A549 (cell line): ENCODE results near the gene PACS1. TPM values are rescaled to one million over a fixed set of nuclear protein-coding genes. Genes with fewer than 3 reads are reported as not detected.

Experiments
- ATAC-seq, 2 experiments: fragments of 200-7000 bp in 1 of 2; fragments of >200 bp in 1 of 2; cut with Nextera tagmentation in 1 of 2; cut with Tn5 transposase in 1 of 2; 3 replicates each; pipeline versions ENCODE4 v1.8.0 to v1.9.1; 2018 to 2020; ENCODE audit warnings: mild to moderate bottlenecking in 1 of 2, moderate library complexity in 1 of 2
- CTCF ChIA-PET: fragments of 300-600 bp; sonication (Branson Sonifier 250); formaldehyde crosslinking; extraction: SDS; loops from one replicate; lab custom pipeline; 2021; ENCODE audit warnings: antibody characterized with exemption, inconsistent platforms; lab: Yijun Ruan, JAX
- POLR2A ChIA-PET: fragments of 350-600 bp; formaldehyde crosslinking; extraction: SDS; loops from one replicate; lab custom pipeline; 2021; ENCODE audit warnings: antibody characterized with exemption, inconsistent platforms; lab: Yijun Ruan, JAX
- DNase-seq, 2 experiments: peaks; one replicate each; pipeline versions ENCODE4 v3.0.0 to v3.0.0-alpha.2; 2011 to 2016; ENCODE audit warnings: low read depth in 1 of 2, low spot score in 1 of 2
- FAIRE-seq: peaks from 2 replicates; lab custom pipeline; 2011; peaks lifted over from hg19 to GRCh38; lab: Jason Lieb, UNC
- H3K27ac ChIP-seq, 2 experiments: fragments of >200 bp; sonication (Bioruptor Twin); formaldehyde crosslinking; 3 replicates each; pipeline ENCODE4 v1.5.1; 2016 to 2017
- H3K4me1 ChIP-seq: fragments of >200 bp; sonication (Bioruptor Twin); formaldehyde crosslinking; 3 replicates; pipeline ENCODE4 v1.6.1; 2016
- H3K4me2 ChIP-seq: fragments of >200 bp; sonication (Bioruptor Twin); formaldehyde crosslinking; 3 replicates; pipeline ENCODE4 v1.6.1; 2016
- H3K4me3 ChIP-seq: fragments of >200 bp; sonication (Bioruptor Twin); formaldehyde crosslinking; 3 replicates; pipeline ENCODE4 v1.5.1; 2016
- H3K9me3 ChIP-seq: fragments of >200 bp; sonication (Bioruptor Twin); formaldehyde crosslinking; 3 replicates; pipeline ENCODE4 v1.6.1; 2016
- CBX2 ChIP-seq: fragments of 200-600 bp; sonication (generic); IDR thresholded peaks from 2 replicates; pipeline ENCODE4 v1.6.1; 2016; ENCODE audit warnings: low read depth, mild to moderate bottlenecking, borderline replicate concordance
- CBX8 ChIP-seq: fragments of 200-600 bp; sonication (generic); IDR thresholded peaks from 2 replicates; pipeline ENCODE4 v1.6.1; 2016
- CEBPB ChIP-seq, 2 experiments: fragments of >200 bp in 1 of 2; sonication (Bioruptor Twin) in 1 of 2; formaldehyde crosslinking in 1 of 2; IDR thresholded peaks; 2 replicates each; pipeline ENCODE4 v1.6.1; 2012 to 2016
- CHD4 ChIP-seq: fragments of 200-600 bp; sonication (generic); IDR thresholded peaks from 2 replicates; pipeline ENCODE4 v1.6.1; 2016; ENCODE audit warnings: antibody characterized with exemption, mild to moderate bottlenecking, borderline replicate concordance
- EHF ChIP-seq: fragments of 250-450 bp; sonication (Bioruptor Pico); IDR thresholded peaks from 2 replicates; pipeline ENCODE4 v1.5.0; 2020; ENCODE audit warnings: mild to moderate bottlenecking
- EP300 ChIP-seq, 2 experiments: fragments of >200 bp; sonication (Bioruptor Twin); formaldehyde crosslinking; IDR thresholded peaks; 2 replicates in 1 of 2; 3 replicates in 1 of 2; pipeline ENCODE4 v1.6.1; 2016 to 2017
- ESRRA ChIP-seq: fragments of 150-350 bp; IDR thresholded peaks from 2 replicates; pipeline ENCODE4 v1.6.1; 2014; ENCODE audit warnings: mild to moderate bottlenecking, low read length, borderline replicate concordance
- FOXS1 ChIP-seq: fragments of 250-450 bp; sonication (Bioruptor Pico); IDR thresholded peaks from 2 replicates; pipeline ENCODE4 v1.5.0; 2020; ENCODE audit warnings: mild to moderate bottlenecking, moderate library complexity
- GATA3 ChIP-seq: IDR thresholded peaks from 2 replicates; pipeline ENCODE4 v1.6.1; 2012; ENCODE audit warnings: borderline replicate concordance
- JUNB ChIP-seq: fragments of >200 bp; sonication (Bioruptor Twin); formaldehyde crosslinking; IDR thresholded peaks from 2 replicates; pipeline ENCODE4 v1.6.1; 2016
- KDM1A ChIP-seq: fragments of 200-600 bp; sonication (generic); IDR thresholded peaks from 2 replicates; pipeline ENCODE4 v1.6.1; 2016; ENCODE audit warnings: low read depth, mild to moderate bottlenecking
- MAFK ChIP-seq: fragments of 450-650 bp; IDR thresholded peaks from 2 replicates; pipeline ENCODE4 v1.6.1; 2014; ENCODE audit not compliant: partially characterized antibody
- MAZ ChIP-seq: fragments of 150-350 bp; IDR thresholded peaks from 2 replicates; pipeline ENCODE4 v1.6.1; 2014; ENCODE audit warnings: antibody characterized with exemption, low read depth, low read length, borderline replicate concordance
- MYC ChIP-seq: IDR thresholded peaks from 2 replicates; pipeline ENCODE4 v1.6.1; 2012; ENCODE audit warnings: mild to moderate bottlenecking, inconsistent platforms, low read length, improper control_type of control experiment, borderline replicate concordance
- NR3C1 ChIP-seq: fragments of >200 bp; sonication (Bioruptor Twin); formaldehyde crosslinking; IDR thresholded peaks from 3 replicates; pipeline ENCODE4 v1.6.1; 2017
- ZC3H11A ChIP-seq: fragments of 450-650 bp; IDR thresholded peaks from 2 replicates; pipeline ENCODE4 v1.6.1; 2014; ENCODE audit warnings: antibody characterized with exemption, mild to moderate bottlenecking
- ZNF302 ChIP-seq: fragments of 250-450 bp; sonication (Bioruptor Pico); IDR thresholded peaks from 2 replicates; pipeline ENCODE4 v1.9.0; 2021; ENCODE audit warnings: inconsistent platforms, mild to moderate bottlenecking, moderate library complexity
- ZSCAN20 ChIP-seq: fragments of 250-450 bp; sonication (Bioruptor Pico); IDR thresholded peaks from 2 replicates; pipeline ENCODE4 v1.8.0; 2022; ENCODE audit warnings: mild to moderate bottlenecking, moderate library complexity
- WGBS: methylation state at CpG from one replicate; pipeline ENCODE4 v1.1.6; 2017; ENCODE audit errors: missing lambda C conversion rate; 5-methylcytosine and 5-hydroxymethylcytosine counted together
- polyA plus RNA-seq, 4 experiments: library from polyadenylated mRNA; depleted of rRNA in 3 of 4; stranded (reverse); fragments of >200 nt; fragmentation: RNase III in 1 of 4; extraction: RNeasy Plus Mini Kit Qiagen cat#74134 plus additional on column Dnase treatment in 1 of 4; gene quantifications; 2 replicates in 3 of 4; 3 replicates in 1 of 4; pipeline ENCODE4 v1.2.3, GENCODE V29; 2011 to 2017
- TF ChIP-seq, protein P1 (sequence below): fragments of 250-450 bp; sonication (Bioruptor Pico); IDR thresholded peaks from 2 replicates; pipeline ENCODE4 v1.5.0; 2020; ENCODE audit warnings: low read depth, mild to moderate bottlenecking, moderate library complexity
- TF ChIP-seq, protein P2 (sequence below): IDR thresholded peaks from 2 replicates; pipeline ENCODE4 v1.6.1; 2012
- TF ChIP-seq, protein P3 (sequence below): IDR thresholded peaks from 2 replicates; pipeline ENCODE4 v1.6.1; 2012
- TF ChIP-seq, protein P4 (sequence below): IDR thresholded peaks from 2 replicates; pipeline ENCODE4 v1.6.1; 2012; ENCODE audit warnings: low read depth, borderline replicate concordance
- TF ChIP-seq, protein P5 (sequence below): fragments of 250-450 bp; sonication (Bioruptor Pico); IDR thresholded peaks from 2 replicates; pipeline ENCODE4 v1.5.0; 2021; ENCODE audit warnings: mild to moderate bottlenecking, moderate library complexity, borderline replicate concordance
- TF ChIP-seq, protein P6 (sequence below): fragments of >200 bp; sonication (Bioruptor Twin); formaldehyde crosslinking; IDR thresholded peaks from 2 replicates; pipeline ENCODE4 v1.6.1; 2016

The PACS1 gene
- polyA plus RNA-seq, 2 of the 4 experiments (the other 2 are of a cell fraction), result 48.2 to 59.1 TPM

DNA sequence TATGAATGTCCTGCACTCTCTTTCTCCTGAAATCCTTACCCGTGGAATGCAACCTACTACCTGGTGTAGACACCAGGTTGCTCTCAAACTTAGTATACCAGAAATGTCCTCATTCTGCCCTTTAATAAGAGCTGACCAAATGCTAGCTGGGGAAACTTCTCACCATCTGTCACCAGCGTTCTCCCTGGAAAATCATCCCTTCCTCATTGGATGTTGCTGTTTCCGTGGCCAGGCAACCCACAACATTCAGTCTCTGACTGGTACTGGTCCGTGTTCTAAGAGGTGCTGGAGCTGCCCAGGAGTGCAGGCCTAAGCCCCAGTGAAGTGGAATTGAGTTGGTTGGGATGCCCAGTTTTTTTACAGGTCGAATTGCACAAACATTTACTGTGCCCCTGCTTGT is 157.6 kb downstream of the PACS1 start:
- 86% methylated on average over 5 of the region's 5 CpGs for WGBS

DNA sequence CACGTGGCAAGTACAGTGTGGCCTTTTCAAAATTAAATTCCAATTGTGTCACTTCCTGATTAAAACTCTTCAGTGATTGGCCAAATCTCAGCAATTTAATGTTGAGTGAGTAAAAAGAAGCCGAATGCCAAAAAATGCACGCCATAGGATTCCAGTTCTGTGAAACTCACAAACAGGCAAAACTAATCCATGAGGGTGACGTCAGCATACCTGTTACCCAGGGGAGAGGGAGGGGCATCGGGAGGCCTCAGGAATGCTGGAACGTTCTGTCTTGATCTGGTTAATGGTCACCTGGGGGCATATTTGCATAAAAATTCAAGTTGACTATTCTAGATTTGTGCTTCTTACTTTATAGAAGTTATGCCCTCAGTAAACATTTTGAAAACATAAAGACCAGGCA is 158.4 kb downstream of the PACS1 start:
- TF ChIP-seq, protein P1, sequence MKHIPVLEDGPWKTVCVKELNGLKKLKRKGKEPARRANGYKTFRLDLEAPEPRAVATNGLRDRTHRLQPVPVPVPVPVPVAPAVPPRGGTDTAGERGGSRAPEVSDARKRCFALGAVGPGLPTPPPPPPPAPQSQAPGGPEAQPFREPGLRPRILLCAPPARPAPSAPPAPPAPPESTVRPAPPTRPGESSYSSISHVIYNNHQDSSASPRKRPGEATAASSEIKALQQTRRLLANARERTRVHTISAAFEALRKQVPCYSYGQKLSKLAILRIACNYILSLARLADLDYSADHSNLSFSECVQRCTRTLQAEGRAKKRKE (CRISPR knock-in tag), result no peak
- TF ChIP-seq CBX2, result no peak
- no peak for TF ChIP-seq CBX8
- TF ChIP-seq, protein P2, sequence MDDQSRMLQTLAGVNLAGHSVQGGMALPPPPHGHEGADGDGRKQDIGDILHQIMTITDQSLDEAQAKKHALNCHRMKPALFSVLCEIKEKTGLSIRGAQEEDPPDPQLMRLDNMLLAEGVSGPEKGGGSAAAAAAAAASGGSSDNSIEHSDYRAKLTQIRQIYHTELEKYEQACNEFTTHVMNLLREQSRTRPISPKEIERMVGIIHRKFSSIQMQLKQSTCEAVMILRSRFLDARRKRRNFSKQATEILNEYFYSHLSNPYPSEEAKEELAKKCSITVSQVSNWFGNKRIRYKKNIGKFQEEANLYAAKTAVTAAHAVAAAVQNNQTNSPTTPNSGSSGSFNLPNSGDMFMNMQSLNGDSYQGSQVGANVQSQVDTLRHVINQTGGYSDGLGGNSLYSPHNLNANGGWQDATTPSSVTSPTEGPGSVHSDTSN, result no peak
- TF ChIP-seq ZC3H11A, result no peak
- TF ChIP-seq ESRRA, result no peak
- no peak for TF ChIP-seq CHD4
- no peak for TF ChIP-seq GATA3
- TF ChIP-seq JUNB, result no peak
- TF ChIP-seq MAFK, result no peak
- TF ChIP-seq, protein P3, sequence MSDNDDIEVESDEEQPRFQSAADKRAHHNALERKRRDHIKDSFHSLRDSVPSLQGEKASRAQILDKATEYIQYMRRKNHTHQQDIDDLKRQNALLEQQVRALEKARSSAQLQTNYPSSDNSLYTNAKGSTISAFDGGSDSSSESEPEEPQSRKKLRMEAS, result no peak
- no peak for TF ChIP-seq MAZ
- TF ChIP-seq, protein P4, sequence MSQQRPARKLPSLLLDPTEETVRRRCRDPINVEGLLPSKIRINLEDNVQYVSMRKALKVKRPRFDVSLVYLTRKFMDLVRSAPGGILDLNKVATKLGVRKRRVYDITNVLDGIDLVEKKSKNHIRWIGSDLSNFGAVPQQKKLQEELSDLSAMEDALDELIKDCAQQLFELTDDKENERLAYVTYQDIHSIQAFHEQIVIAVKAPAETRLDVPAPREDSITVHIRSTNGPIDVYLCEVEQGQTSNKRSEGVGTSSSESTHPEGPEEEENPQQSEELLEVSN, result no peak
- TF ChIP-seq, protein P5, sequence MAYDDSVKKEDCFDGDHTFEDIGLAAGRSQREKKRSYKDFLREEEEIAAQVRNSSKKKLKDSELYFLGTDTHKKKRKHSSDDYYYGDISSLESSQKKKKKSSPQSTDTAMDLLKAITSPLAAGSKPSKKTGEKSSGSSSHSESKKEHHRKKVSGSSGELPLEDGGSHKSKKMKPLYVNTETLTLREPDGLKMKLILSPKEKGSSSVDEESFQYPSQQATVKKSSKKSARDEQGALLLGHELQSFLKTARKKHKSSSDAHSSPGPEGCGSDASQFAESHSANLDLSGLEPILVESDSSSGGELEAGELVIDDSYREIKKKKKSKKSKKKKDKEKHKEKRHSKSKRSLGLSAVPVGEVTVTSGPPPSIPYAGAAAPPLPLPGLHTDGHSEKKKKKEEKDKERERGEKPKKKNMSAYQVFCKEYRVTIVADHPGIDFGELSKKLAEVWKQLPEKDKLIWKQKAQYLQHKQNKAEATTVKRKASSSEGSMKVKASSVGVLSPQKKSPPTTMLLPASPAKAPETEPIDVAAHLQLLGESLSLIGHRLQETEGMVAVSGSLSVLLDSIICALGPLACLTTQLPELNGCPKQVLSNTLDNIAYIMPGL, result no peak
- TF ChIP-seq, protein P6, sequence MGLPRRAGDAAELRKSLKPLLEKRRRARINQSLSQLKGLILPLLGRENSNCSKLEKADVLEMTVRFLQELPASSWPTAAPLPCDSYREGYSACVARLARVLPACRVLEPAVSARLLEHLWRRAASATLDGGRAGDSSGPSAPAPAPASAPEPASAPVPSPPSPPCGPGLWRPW, result no peak
- no peak for TF ChIP-seq MYC
- TF ChIP-seq CEBPB (IDR thresholded peaks at IDR 0.05), result no peak
- no peak for TF ChIP-seq KDM1A
- no peaks in the 10 kb centered on the region for H3K9me3 ChIP-seq
- ATAC-seq (no peak), DNase-seq (no peak), FAIRE-seq (no peak)
- WGBS, result 93% methylated on average over 6 of the region's 6 CpGs
- no peak overlapping the region for H3K4me2 ChIP-seq
- ChIA-PET POLR2A (no interaction called here), CTCF (interaction anchor here (1.0 kb wide), 1 partner anchor 30 kb away, joined by 3 read pairs; no protein-coding TSS in a partner anchor)
- no peak overlapping the region for H3K4me3 ChIP-seq
- H3K4me1 ChIP-seq, result no peaks in the 10 kb centered on the region
- no peak overlapping the region for H3K27ac ChIP-seq

More for the DNA sequence above, 157.6 kb downstream of the PACS1 start:
- DNase-seq (no peak), ATAC-seq (no peak), FAIRE-seq (no peak)
- H3K4me3 ChIP-seq, result no peak overlapping the region
- ChIA-PET CTCF (interaction anchor here (0.5 to 1.6 kb wide), 3 partner anchors 31 to 132 kb away, joined by 3 read pairs; no protein-coding TSS in a partner anchor), POLR2A (no interaction called here)
- H3K9me3 ChIP-seq, result no peaks in the 10 kb centered on the region
- no peak for TF ChIP-seq KDM1A
- no peak for TF ChIP-seq FOXS1
- TF ChIP-seq NR3C1, result no peak
- TF ChIP-seq ZSCAN20 (CRISPR knock-in tag), result no peak
- TF ChIP-seq MYC, result no peak
- TF ChIP-seq ZNF302 (CRISPR knock-in tag), result no peak
- TF ChIP-seq EHF (CRISPR knock-in tag), result no peak
- no peak for TF ChIP-seq EP300 (IDR thresholded peaks at IDR 0.05)
- H3K27ac ChIP-seq, result no peak overlapping the region
- H3K4me1 ChIP-seq, result peaks cover 4% of the 10 kb centered on the region; the same call in 1 of the 3 replicates
- no peak overlapping the region for H3K4me2 ChIP-seq
